Activated T-cell treated with anti-CD3 and anti-CD28 coated beads for 4 hours (primary cell): Measurements from ENCODE around the gene GLYR1.
A peak's percentile ranks its signal among the peaks of the same experiment; 100 is the strongest.

ENCODE experiments used
- DNase-seq: peaks from one replicate; pipeline ENCODE4 v3.0.0-alpha.2; 2020

The GLYR1 gene

GRCh38 chr16:4879049-4879448, 32.0 kb upstream of the GLYR1 start:
- no peak for DNase-seq

- DNase-seq, result no peak
Measured at GRCh38 chr16:4877380-4877685, 30.2 kb upstream of the GLYR1 start.

GRCh38 chr16:4876646-4877379, 29.7 kb upstream of the GLYR1 start:
- no peak for DNase-seq

- no peak for DNase-seq
Measured at GRCh38 chr16:4874666-4875065, 27.6 kb upstream of the GLYR1 start.

- DNase-seq, result no peak
Measured at GRCh38 chr16:4873091-4873490, 26.0 kb upstream of the GLYR1 start.

GRCh38 chr16:4871071-4871470, 24.0 kb upstream of the GLYR1 start:
- no peak for DNase-seq

GRCh38 chr16:4870138-4870671, 23.1 kb upstream of the GLYR1 start:
- DNase-seq, result no peak

- DNase-seq, result no peak
Measured at GRCh38 chr16:4869147-4869805, 22.2 kb upstream of the GLYR1 start.

- no peak for DNase-seq
Measured at GRCh38 chr16:4868535-4868934, 21.4 kb upstream of the GLYR1 start.

GRCh38 chr16:4868026-4868425, 20.9 kb upstream of the GLYR1 start:
- no peak for DNase-seq

- DNase-seq, result no peak
Measured at GRCh38 chr16:4866586-4866985, 19.5 kb upstream of the GLYR1 start.

- no peak for DNase-seq
Measured at GRCh38 chr16:4865231-4865860, 18.3 kb upstream of the GLYR1 start.

GRCh38 chr16:4864728-4865127, 17.6 kb upstream of the GLYR1 start:
- DNase-seq, result no peak

GRCh38 chr16:4862639-4863038, 15.6 kb upstream of the GLYR1 start:
- DNase-seq, result no peak

- no peak for DNase-seq
Measured at GRCh38 chr16:4860727-4861342, 13.7 kb upstream of the GLYR1 start.

- DNase-seq, result no peak
Measured at GRCh38 chr16:4859900-4860255, 12.8 kb upstream of the GLYR1 start.

GRCh38 chr16:4859190-4859899, 12.3 kb upstream of the GLYR1 start:
- no peak for DNase-seq

- DNase-seq, result no peak
Measured at GRCh38 chr16:4855804-4856203, 8.7 kb upstream of the GLYR1 start.

- no peak for DNase-seq
Measured at GRCh38 chr16:4855371-4855770, 8.3 kb upstream of the GLYR1 start.

GRCh38 chr16:4852221-4852872, 5.3 kb upstream of the GLYR1 start:
- DNase-seq, result no peak

- DNase-seq, result no peak
Measured at GRCh38 chr16:4850211-4850610, 3.1 kb upstream of the GLYR1 start.

- DNase-seq, result peak; percentile 18
Measured at GRCh38 chr16:4847774-4848587, 893 bp upstream of the GLYR1 start.
